NCI-H187 (cell line): ENCODE results near the gene SLC30A1.
"Not testable (repeated sequence)": the region's sequence is repeated elsewhere in the genome, so short reads cannot be mapped to it uniquely, and the experiment has no call there.

Experiments used
- DNase-seq, 2 experiments: peaks; one replicate each; lab custom pipeline; 2025; lab: John Stamatoyannopoulos, UW

The SLC30A1 gene

GRCh38 chr1:211578640-211579439, at the start of gene SLC30A1:
TSS of gene SLC30A1 (minus strand) at chr1:211579161. CDS start at chr1:211578612, 549 bp downstream.
- peak; percentile 77 to 88 for DNase-seq

GRCh38 chr1:211628417-211628816, 49.5 kb upstream of the SLC30A1 start:
- DNase-seq: no peak

GRCh38 chr1:211627259-211627658, 48.3 kb upstream of the SLC30A1 start:
- no peak for DNase-seq

DNA sequence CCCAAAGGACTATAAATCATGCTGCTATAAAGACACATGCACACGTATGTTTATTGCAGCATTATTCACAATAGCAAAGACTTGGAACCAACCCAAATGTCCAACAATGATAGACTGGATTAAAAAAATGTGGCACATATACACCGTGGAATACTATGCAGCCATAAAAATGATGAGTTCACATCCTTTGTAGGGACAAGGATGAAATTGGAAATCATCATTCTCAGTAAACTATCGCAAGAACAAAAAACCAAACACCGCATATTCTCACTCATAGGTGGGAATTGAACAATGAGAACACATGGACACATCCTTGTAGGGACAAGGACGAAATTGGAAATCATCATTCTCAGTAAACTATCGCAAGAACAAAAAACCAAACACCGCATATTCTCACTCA, 46.9 kb upstream of the SLC30A1 start:
- not testable (repeated sequence) for DNase-seq

GRCh38 chr1:211625040-211625439, 46.1 kb upstream of the SLC30A1 start:
- no peak for DNase-seq

DNA sequence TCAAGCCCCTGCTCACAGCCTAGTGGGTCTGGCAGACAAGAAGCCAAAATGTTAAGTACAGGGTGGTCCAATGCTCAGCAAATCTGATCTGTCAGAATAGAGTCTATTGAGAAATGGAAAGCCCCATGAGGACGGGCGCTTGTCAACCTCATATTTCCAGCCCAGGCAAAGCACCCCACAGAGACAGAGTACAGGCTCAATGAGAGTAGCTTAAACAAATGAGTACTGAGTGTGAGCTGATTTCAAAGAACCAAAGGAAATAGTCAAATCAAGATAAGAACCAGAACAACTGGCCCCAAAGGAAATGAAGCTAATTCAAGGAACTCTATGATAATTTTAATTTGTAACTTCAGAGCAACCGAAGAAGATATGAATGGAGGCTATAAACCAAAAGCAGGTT, 44.6 kb upstream of the SLC30A1 start:
- no peak for DNase-seq

GRCh38 chr1:211621447-211622198, 42.7 kb upstream of the SLC30A1 start:
- DNase-seq: no peak

DNA sequence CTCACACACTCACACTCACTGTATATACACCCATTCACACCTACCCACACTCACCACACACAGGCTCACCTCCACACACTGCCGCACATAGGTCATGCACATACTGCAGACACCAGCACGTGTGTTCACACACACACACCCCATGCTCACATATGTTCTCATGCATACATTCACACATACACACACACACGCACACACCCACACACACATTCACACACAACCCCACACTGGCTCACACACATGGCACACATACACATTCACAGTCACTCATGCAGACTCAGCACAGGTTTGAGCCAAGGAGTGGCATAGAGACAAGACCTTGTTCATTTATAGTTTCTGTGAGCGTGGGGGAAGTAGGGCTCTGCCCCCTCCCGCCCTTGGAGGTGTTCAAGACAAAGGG, 41.1 kb upstream of the SLC30A1 start:
- no peak for DNase-seq

GRCh38 chr1:211619033-211619996, 40.4 kb upstream of the SLC30A1 start:
- DNase-seq: no peak

DNA sequence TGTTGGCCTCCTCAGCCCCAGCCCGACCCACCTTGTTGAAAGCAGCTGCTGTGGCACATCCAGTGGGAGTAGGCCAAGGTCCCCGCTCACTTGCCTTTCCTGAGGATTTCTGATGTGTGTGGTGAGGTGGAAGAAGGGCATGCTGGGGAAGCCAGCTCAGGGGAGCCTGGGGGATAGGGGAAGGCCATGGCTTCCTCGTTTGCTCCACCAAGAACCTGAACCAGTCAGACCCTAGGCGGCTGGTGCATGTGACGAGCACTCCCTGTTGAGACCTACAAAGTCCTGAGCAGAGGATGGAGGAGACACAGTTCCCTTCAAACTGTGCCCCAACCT, 38.0 kb upstream of the SLC30A1 start:
- DNase-seq: no peak

DNA sequence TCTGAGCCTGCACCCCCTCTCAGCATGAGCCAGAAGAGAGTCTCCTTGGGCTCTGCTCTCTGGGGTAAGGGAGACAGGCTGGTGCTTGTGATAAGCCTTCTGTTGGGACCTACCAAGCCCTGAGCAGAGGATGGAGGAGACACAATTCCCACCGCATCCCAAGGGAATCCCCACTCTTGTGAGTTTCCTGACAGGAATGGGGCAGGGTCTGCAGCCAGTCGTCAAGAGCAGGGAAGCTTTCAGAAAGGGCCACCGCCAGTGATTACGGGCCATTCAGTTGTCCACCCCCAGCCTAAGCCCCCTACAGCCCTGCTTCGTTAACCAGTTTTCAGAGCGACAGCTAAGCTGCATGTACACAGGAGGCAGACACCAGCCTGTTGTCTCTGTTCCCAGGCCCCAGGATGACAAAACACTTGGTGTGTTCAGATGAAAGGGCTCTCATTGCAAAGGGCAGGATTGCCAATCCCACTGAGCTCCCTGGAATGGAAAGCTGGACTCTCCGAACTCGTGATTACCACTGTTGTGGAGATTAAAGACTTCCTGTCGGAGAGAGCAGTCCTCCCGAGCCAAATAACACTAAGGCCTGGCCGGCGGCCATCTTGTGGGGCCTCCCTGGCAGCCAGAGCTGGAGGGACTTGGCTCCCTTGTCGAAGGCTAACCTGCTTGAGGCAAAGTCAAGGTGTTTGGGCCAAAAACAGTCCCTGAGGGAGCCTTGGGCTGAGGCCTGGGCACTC, 37.4 kb upstream of the SLC30A1 start:
- no peak for DNase-seq

DNA sequence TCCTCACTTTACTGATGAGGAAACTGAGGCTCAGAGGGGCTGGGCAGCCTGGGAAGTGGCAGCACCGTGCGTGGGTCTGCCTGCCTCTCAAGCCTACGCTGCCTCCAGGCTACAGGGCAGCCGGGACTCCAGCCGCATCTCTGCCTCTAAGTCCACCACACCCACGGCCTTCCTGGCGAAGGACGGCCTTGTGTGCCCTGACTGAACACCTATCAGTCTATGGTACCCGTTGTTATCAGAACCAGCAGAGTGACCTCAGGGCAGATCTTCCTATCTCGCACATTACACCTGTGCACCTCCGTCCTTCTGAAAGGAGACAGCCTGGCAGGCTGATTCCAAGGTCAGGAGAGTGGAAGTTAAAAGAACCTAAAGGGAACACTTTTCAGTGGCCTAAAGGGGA, 35.7 kb upstream of the SLC30A1 start:
- no peak for DNase-seq

DNA sequence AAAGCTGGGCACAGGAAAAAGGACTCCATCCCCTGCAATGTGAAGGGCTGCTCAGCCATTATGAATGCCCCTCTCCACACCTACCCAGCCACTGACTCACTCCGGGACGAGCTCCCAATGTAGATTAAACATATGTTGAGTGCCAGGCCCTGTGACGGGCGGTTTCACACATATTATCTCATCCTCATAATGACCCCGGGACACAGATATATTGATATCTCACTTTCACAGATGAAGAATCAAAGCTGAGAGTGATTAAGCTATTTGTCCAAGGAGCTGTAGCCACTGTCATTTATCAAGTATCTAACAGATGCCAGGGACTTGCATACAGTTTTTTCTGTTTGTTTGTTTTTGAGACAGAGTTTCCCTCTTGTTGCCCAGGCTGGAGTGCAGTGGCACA, 35.0 kb upstream of the SLC30A1 start:
- no peak for DNase-seq

GRCh38 chr1:211613108-211613947, 34.4 kb upstream of the SLC30A1 start:
- no peak for DNase-seq

- DNase-seq: no peak
Measured at GRCh38 chr1:211612786-211613107, 33.8 kb upstream of the SLC30A1 start.

- no peak for DNase-seq
Measured at GRCh38 chr1:211611818-211612217, 32.9 kb upstream of the SLC30A1 start.

GRCh38 chr1:211610779-211611556, 32.0 kb upstream of the SLC30A1 start:
- no peak for DNase-seq

DNA sequence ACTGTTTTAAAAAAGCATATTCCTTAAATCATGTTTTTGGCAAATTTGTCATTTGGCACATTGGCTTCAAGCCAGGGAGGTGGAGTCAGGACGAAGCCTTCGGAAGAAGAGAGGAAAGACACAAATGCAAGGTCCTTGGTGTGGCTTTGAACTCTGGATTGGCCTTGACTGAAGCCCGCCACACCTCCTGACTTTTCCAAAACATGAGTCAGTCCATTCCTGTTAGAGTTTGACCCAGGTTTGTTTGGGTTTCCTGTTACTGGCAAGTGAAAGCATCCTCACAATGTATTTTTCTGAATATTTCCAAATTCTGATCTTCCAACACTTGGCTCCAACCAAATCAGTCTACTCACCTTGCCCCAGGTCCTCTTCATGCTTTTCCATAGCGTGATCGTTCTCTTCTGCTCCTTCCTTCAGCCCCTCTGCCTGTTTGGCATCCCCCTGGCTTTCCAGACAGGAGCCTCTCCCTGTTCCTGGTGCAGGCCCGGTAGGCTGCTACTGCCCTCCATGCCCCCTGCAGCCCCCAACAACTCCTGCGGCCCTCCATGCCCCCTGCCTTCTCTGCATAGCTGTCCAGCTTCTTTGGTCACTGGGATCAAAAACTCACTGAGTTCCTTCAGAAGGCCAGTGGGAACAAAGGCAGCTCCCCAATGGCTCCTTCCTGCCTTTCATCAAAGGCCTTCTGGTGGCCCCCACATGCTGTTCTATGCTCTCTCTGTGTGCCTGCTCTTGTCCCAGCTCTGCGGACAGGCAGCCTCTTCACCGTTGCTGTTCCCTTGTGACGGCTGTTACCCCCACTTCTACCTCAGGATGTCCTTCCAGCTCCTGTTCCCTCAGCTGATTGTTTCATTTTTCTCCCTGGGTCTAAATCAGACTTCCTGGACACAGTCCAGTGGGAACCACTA, 30.4 kb upstream of the SLC30A1 start:
- no peak for DNase-seq
